ENCODE results near the gene STEEP1. TPM values are rescaled to one million over a fixed set of nuclear protein-coding genes. Genes with fewer than 3 reads are reported as not detected.
A peak's percentile ranks its signal among the peaks of the same experiment; 100 is the strongest.

STEEP1 gene
- total and polyA plus RNA-seq, 12 donors = 7.0 to 32.0 (median 21.1) TPM

DNA sequence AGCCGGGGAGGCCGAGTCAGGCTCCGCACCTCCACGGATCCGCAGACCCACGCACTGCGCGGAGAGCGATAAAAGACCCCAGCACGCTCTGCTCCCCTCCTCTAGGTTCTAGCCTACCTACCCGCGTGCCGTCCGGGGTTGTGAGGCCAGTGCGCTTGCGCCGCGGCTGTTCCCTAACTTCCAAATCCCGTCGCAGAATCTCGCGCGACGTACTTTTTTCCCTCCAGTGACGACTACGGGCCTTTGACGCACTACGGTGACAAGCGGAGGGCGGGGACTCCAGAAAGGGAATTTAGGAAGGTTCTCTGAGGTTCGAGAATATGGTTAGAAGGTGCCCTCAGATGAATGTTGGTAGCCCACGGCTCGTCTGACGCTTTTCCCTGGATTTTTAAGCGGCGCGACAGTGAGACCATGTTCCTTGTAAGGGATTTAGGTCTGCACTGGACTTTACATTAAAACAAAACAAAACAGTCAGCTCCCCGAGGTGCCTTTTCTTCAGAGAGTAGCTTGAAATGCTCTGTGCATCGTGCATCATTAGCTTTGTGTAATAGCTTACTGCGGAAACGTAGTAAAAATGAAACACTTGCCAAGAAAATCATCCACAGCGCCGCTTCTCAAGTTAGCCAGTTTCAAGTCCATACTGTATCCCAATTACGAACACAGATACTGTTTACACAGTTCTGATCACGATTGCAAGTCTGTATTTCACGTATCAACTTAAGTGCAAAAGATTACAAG lies 41.2 kb upstream of the STEEP1 start, which contains the start of gene NKRF:
NKRF (minus strand) TSS at position 145 of the 738 bp plus-strand sequence.
- intact Hi-C loops (cut with DNase I) = no loop called here
- H3K36me3 ChIP-seq (replicated peaks in 1 of 2) = no peaks in the 10 kb centered on the region
- WGBS, 4 donors = 0 to 58% (median 16%) methylated on average over 6 to 46 of the region's 46 CpGs
- peak within 1 kb of the TSS; percentile 55 to 95 (median 91) for H3K27ac ChIP-seq
- H3K27me3 ChIP-seq = no peaks in the 10 kb centered on the region
- DNase-seq = peak; percentile 91 to 98 (median 94)
- H3K4me1 ChIP-seq (replicated peaks in 1 of 2) = no peaks in the 10 kb centered on the region
- H3K9me3 ChIP-seq (replicated peaks in 1 of 3) = no peaks in the 10 kb centered on the region
- TF ChIP-seq CTCF (IDR thresholded peaks at IDR 0.05) = peak in 1 of 6 experiments; percentile 3
- peak; percentile 71 to 87 for TF ChIP-seq POLR2A (IDR thresholded peaks at IDR 0.05)
- peak within 1 kb of the TSS; percentile 40 to 60 (median 57) for H3K4me3 ChIP-seq

- DNase-seq = peak; percentile 17 to 56 (median 42)
- no peak for TF ChIP-seq CTCF (IDR thresholded peaks at IDR 0.05)
- no peak for TF ChIP-seq POLR2A (IDR thresholded peaks at IDR 0.05)
- Histone ChIP-seq H3K27me3 (no peaks in the 10 kb centered on the region), H3K9me3 (replicated peaks in 1 of 3) (no peaks in the 10 kb centered on the region), H3K27ac (peak overlapping the region in 4 of 5 donors; percentile 55 to 95 (median 92)), H3K4me3 (peak overlapping the region; percentile 40 to 60 (median 57)), H3K4me1 (replicated peaks in 1 of 2) (no peaks in the 10 kb centered on the region), H3K36me3 (replicated peaks in 1 of 2) (no peaks in the 10 kb centered on the region)
- intact Hi-C loops (cut with DNase I) = no loop called here
- WGBS, 4 donors = 0 to 41% (median 15%) methylated on average over 14 to 68 of the region's 68 CpGs
Observed at GRCh38 chrX:119605464-119606279, 40.5 kb upstream of the STEEP1 start.

GRCh38 chrX:119604766-119605463 lies 39.7 kb upstream of the STEEP1 start:
- WGBS, 4 donors = 13 to 37% (median 27%) methylated on average over 12 to 17 of the region's 17 CpGs
- no peaks in the 10 kb centered on the region for H3K36me3 ChIP-seq (replicated peaks in 1 of 2)
- H3K4me3 ChIP-seq = peak overlapping the region in 3 of 4 donors; percentile 54 to 60 (median 60)
- H3K27me3 ChIP-seq = no peaks in the 10 kb centered on the region
- no peaks in the 10 kb centered on the region for H3K4me1 ChIP-seq (replicated peaks in 1 of 2)
- no peaks in the 10 kb centered on the region for H3K9me3 ChIP-seq (replicated peaks in 1 of 3)
- intact Hi-C loops (cut with DNase I) = no loop called here
- DNase-seq = no peak
- TF ChIP-seq POLR2A (IDR thresholded peaks at IDR 0.05) = no peak
- no peak for TF ChIP-seq CTCF (IDR thresholded peaks at IDR 0.05)
- H3K27ac ChIP-seq = peak overlapping the region in 3 of 5 donors; percentile 55 to 95 (median 94)
